ENCODE results near the gene SLC5A2. TPM values are rescaled to one million over a fixed set of nuclear protein-coding genes. Genes with fewer than 3 reads are reported as not detected.

SLC5A2 gene
- total and polyA plus RNA-seq, 2 of the 13 experiments (the other 11 are each of a cell fraction or from before 2014, with no cell fraction given) = 0.24 to 0.97 TPM

DNA sequence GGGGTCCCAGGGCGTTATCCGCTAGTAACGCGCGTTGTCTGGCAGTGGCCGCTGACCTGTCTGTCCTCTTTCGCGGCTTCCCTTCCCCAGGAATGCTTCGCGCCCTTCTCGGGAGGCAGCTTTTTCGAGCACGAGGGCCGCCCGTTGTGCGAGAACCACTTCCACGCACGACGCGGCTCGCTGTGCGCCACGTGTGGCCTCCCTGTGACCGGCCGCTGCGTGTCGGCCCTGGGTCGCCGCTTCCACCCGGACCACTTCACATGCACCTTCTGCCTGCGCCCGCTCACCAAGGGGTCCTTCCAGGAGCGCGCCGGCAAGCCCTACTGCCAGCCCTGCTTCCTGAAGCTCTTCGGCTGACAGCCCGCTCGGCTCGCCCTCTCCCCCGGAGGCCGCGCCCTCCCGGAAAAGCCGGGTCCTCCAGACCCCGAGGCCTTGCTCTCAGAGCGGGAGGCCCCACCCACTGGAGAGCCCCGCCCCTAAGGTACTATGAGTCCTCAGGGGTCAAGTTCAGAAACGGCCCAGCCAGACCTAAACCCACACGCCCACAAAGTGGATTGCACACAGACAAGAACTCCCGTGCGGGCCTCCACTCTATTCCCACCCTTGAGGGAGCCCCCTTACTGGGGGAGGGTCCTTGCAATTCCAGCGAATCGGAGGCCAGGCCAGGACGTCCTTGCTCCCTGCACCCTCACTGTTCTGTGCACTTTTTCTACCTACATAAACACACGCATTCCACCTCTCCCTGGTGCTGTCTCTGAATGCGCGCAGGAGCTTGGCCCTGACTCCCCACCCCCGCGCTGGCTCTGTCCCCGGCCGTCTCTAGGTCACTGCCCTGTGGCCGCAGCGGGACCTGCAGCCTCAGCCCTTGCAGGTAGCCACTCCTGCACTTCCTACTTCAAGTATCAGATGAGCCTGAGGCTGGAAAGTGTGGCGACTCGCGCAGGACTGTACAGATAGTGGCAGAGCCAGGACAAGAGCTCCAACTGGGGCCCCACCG lies 5.4 kb upstream of the SLC5A2 start (continued):
- TF ChIP-seq, protein P1, sequence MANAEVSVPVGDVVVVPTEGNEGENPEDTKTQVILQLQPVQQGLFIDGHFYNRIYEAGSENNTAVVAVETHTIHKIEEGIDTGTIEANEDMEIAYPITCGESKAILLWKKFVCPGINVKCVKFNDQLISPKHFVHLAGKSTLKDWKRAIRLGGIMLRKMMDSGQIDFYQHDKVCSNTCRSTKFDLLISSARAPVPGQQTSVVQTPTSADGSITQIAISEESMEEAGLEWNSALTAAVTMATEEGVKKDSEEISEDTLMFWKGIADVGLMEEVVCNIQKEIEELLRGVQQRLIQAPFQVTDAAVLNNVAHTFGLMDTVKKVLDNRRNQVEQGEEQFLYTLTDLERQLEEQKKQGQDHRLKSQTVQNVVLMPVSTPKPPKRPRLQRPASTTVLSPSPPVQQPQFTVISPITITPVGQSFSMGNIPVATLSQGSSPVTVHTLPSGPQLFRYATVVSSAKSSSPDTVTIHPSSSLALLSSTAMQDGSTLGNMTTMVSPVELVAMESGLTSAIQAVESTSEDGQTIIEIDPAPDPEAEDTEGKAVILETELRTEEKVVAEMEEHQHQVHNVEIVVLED (CRISPR knock-in tag; IDR thresholded peaks at IDR 0.05; ENCODE audit: borderline replicate concordance) = peak; percentile 40
- TF ChIP-seq, protein P2, sequence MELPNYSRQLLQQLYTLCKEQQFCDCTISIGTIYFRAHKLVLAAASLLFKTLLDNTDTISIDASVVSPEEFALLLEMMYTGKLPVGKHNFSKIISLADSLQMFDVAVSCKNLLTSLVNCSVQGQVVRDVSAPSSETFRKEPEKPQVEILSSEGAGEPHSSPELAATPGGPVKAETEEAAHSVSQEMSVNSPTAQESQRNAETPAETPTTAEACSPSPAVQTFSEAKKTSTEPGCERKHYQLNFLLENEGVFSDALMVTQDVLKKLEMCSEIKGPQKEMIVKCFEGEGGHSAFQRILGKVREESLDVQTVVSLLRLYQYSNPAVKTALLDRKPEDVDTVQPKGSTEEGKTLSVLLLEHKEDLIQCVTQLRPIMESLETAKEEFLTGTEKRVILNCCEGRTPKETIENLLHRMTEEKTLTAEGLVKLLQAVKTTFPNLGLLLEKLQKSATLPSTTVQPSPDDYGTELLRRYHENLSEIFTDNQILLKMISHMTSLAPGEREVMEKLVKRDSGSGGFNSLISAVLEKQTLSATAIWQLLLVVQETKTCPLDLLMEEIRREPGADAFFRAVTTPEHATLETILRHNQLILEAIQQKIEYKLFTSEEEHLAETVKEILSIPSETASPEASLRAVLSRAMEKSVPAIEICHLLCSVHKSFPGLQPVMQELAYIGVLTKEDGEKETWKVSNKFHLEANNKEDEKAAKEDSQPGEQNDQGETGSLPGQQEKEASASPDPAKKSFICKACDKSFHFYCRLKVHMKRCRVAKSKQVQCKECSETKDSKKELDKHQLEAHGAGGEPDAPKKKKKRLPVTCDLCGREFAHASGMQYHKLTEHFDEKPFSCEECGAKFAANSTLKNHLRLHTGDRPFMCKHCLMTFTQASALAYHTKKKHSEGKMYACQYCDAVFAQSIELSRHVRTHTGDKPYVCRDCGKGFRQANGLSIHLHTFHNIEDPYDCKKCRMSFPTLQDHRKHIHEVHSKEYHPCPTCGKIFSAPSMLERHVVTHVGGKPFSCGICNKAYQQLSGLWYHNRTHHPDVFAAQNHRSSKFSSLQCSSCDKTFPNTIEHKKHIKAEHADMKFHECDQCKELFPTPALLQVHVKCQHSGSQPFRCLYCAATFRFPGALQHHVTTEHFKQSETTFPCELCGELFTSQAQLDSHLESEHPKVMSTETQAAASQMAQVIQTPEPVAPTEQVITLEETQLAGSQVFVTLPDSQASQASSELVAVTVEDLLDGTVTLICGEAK (IDR thresholded peaks at IDR 0.05) = no peak
- TF ChIP-seq, protein P2 (CRISPR knock-in tag; IDR thresholded peaks at IDR 0.05) = peak; percentile 55; the same call in 1 of the 2 replicates
- TF ChIP-seq, protein P3, sequence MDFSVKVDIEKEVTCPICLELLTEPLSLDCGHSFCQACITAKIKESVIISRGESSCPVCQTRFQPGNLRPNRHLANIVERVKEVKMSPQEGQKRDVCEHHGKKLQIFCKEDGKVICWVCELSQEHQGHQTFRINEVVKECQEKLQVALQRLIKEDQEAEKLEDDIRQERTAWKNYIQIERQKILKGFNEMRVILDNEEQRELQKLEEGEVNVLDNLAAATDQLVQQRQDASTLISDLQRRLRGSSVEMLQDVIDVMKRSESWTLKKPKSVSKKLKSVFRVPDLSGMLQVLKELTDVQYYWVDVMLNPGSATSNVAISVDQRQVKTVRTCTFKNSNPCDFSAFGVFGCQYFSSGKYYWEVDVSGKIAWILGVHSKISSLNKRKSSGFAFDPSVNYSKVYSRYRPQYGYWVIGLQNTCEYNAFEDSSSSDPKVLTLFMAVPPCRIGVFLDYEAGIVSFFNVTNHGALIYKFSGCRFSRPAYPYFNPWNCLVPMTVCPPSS (IDR thresholded peaks at IDR 0.05) = no peak
- TF ChIP-seq ZNF660 (CRISPR knock-in tag; IDR thresholded peaks at IDR 0.05; ENCODE audit: borderline replicate concordance, low read depth) (peak; percentile 28; the same call in 1 of the 2 replicates), ZNF383 (CRISPR knock-in tag; IDR thresholded peaks at IDR 0.05; ENCODE audit: borderline replicate concordance) (peak; percentile 89; the same call in 1 of the 2 replicates), SETDB1 (CRISPR knock-in tag; IDR thresholded peaks at IDR 0.05; ENCODE audit: borderline replicate concordance) (no peak), STAT5B (CRISPR knock-in tag; IDR thresholded peaks at IDR 0.05) (no peak), ZMYM4 (CRISPR knock-in tag; IDR thresholded peaks at IDR 0.05) (peak; percentile 81; the same call in 1 of the 2 replicates), ZNF768 (CRISPR knock-in tag; IDR thresholded peaks at IDR 0.05) (peak; percentile 79), RFXANK (CRISPR knock-in tag; IDR thresholded peaks at IDR 0.05) (no peak), RBM22 (optimal IDR thresholded peaks at IDR 0.05; ENCODE audit: low read length) (no peak)
- TF ChIP-seq, protein P4, sequence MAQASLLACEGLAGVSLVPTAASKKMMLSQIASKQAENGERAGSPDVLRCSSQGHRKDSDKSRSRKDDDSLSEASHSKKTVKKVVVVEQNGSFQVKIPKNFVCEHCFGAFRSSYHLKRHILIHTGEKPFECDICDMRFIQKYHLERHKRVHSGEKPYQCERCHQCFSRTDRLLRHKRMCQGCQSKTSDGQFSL (CRISPR knock-in tag; IDR thresholded peaks at IDR 0.05) = 0 out of 2 replicates have a peak, but pooled peaks have one; percentile 34
- TF ChIP-seq, protein P5, sequence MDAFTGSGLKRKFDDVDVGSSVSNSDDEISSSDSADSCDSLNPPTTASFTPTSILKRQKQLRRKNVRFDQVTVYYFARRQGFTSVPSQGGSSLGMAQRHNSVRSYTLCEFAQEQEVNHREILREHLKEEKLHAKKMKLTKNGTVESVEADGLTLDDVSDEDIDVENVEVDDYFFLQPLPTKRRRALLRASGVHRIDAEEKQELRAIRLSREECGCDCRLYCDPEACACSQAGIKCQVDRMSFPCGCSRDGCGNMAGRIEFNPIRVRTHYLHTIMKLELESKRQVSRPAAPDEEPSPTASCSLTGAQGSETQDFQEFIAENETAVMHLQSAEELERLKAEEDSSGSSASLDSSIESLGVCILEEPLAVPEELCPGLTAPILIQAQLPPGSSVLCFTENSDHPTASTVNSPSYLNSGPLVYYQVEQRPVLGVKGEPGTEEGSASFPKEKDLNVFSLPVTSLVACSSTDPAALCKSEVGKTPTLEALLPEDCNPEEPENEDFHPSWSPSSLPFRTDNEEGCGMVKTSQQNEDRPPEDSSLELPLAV (CRISPR knock-in tag; conservative IDR thresholded peaks at IDR 0.05; ENCODE audit: low read depth) = no peak
